Esophagus (tissue), 2 donors: ENCODE results near the gene OTUD3. TPM values are rescaled to one million over a fixed set of nuclear protein-coding genes. Genes with fewer than 3 reads are reported as not detected.
"Not testable (repeated sequence)": the region's sequence is repeated elsewhere in the genome, so short reads cannot be mapped to it uniquely, and the experiment has no call there.

Experiments used
- H3K27ac ChIP-seq, 2 donors: one replicate each; pipeline ENCODE4 v1.5.1; 2013; ENCODE audit warnings: low read depth in 2 of 2, mild to moderate bottlenecking in 2 of 2, inconsistent platforms in 1 of 2, low read length in 1 of 2, moderate library complexity in 1 of 2
- H3K27me3 ChIP-seq, 2 donors: one replicate each; pipeline ENCODE4 v1.6.1; 2013; ENCODE audit warnings: low read length in 2 of 2, control low read depth in 1 of 2, mild to moderate bottlenecking in 1 of 2; ENCODE audit not compliant: insufficient read depth in 2 of 2, control insufficient read depth in 1 of 2
- H3K36me3 ChIP-seq, 2 donors: one replicate each; pipeline ENCODE4 v1.6.1; 2013; ENCODE audit warnings: low read length in 1 of 2; ENCODE audit not compliant: control insufficient read depth in 2 of 2, insufficient read depth in 2 of 2
- H3K4me1 ChIP-seq, 2 donors: one replicate each; pipeline ENCODE4 v1.6.1; 2013; ENCODE audit warnings: low read length in 1 of 2; ENCODE audit not compliant: control insufficient read depth in 2 of 2, insufficient read depth in 2 of 2
- H3K4me3 ChIP-seq, 2 donors: one replicate each; pipeline ENCODE4 v1.5.1; 2013; ENCODE audit warnings: low read length in 2 of 2, mild to moderate bottlenecking in 2 of 2, low read depth in 1 of 2, moderate library complexity in 1 of 2
- H3K9me3 ChIP-seq, 2 donors: one replicate each; pipeline ENCODE4 v1.6.1; 2013; ENCODE audit warnings: mild to moderate bottlenecking in 2 of 2, low read depth in 1 of 2, low read length in 1 of 2, moderate library complexity in 1 of 2; ENCODE audit not compliant: control insufficient read depth in 2 of 2, insufficient read depth in 1 of 2
- WGBS, 2 donors: extraction: QIAGEN DNeasy Blood & Tissue Kit; methylation state at CpG; one replicate each; pipeline ENCODE4 v1.1.7; 2013; 5-methylcytosine and 5-hydroxymethylcytosine counted together
- polyA plus RNA-seq, 2 donors: library from polyadenylated mRNA; stranded (reverse); fragments of 200-250 nt; gene quantifications; one replicate each; pipeline ENCODE4 v1.2.3, GENCODE V29; 2013
- donor health status: healthy with polysubstance abuse.
- donor health status: Bipolar disorder and iron deficiency.

OTUD3 gene
- polyA plus RNA-seq, 2 donors: 1.4 to 2.4 TPM

DNA sequence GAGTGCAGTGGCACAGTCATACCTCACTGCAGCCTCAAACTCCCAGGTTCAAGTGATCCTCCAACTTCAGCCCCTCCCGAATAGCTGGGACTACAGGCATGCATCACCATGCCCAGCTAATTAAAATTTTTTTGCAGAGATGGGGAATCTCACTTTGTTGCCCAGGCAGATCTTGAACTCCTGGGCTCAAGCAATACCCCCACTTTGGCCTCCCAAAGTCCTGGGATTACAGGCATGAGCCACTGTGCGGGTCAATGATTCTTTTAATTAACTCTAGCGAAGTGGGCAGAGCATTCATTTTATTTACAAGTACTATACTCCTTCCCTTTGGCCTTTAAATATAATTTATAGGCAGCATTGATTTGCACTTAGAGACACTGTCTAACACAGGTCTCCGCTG, 2.5 kb upstream of the OTUD3 start:
- Histone ChIP-seq H3K9me3 (no peaks in the 10 kb centered on the region), H3K27ac (no peak overlapping the region), H3K27me3 (no peaks in the 10 kb centered on the region), H3K36me3 (no peaks in the 10 kb centered on the region), H3K4me1 (no peaks in the 10 kb centered on the region), H3K4me3 (no peak overlapping the region)
- WGBS, 2 donors: 84% methylated on average over 4 of the region's 4 CpGs

GRCh38 chr1:19880841-19881240, 1.4 kb upstream of the OTUD3 start:
- H3K4me3 ChIP-seq, H3K4me1 ChIP-seq, H3K27me3 ChIP-seq, H3K9me3 ChIP-seq, H3K27ac ChIP-seq, H3K36me3 ChIP-seq: not testable (repeated sequence)
- WGBS, 2 donors: 74 to 80% methylated on average over 5 of the region's 5 CpGs

- Histone ChIP-seq H3K27me3 (no peaks in the 10 kb centered on the region), H3K36me3 (no peaks in the 10 kb centered on the region), H3K4me1 (peaks cover 0 to 2% of the 10 kb centered on the region in 2 donors), H3K27ac (no peak overlapping the region), H3K4me3 (no peak overlapping the region), H3K9me3 (no peaks in the 10 kb centered on the region)
- 57 to 63% methylated on average over 2 of the region's 2 CpGs for whole genome bisulfite sequencing, 2 donors
Observed at GRCh38 chr1:19884312-19884711, 2.1 kb downstream of the OTUD3 start.

- 85 to 88% methylated on average over 2 of the region's 2 CpGs for WGBS, 2 donors
- Histone ChIP-seq H3K9me3 (no peaks in the 10 kb centered on the region), H3K27ac (no peak overlapping the region), H3K4me1 (peaks cover 0 to 2% of the 10 kb centered on the region in 2 donors), H3K36me3 (no peaks in the 10 kb centered on the region), H3K4me3 (no peak overlapping the region), H3K27me3 (no peaks in the 10 kb centered on the region)
Observed at GRCh38 chr1:19885821-19886220, 3.6 kb downstream of the OTUD3 start.

DNA sequence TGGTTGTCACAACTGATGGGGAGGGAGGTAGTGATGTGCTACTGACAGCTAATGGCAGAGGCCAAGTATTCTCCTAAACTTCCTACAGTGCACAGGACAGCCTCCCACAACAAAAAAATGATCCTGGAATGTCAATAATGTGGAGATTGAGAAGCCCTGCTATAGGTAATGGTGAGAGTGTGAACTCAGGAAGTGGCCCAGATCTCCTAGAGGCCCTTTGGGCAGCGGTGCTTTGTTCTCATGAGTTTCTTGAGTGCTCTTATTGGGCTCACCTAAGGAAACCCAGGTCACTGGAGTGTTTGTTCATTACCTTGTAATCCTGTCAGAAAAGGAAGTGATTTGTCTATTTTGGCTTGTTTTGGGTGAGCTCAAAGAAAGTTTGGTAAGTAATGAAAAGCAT, 5.9 kb downstream of the OTUD3 start:
- H3K9me3 ChIP-seq: no peaks in the 10 kb centered on the region
- 88 to 89% methylated on average over 1 of the region's 1 CpG for WGBS, 2 donors
- no peaks in the 10 kb centered on the region for H3K27me3 ChIP-seq
- no peak overlapping the region for H3K27ac ChIP-seq
- peaks cover 3 to 4% of the 10 kb centered on the region in 2 donors for H3K36me3 ChIP-seq
- H3K4me3 ChIP-seq: no peak overlapping the region
- peaks cover 2% of the 10 kb centered on the region in 2 donors for H3K4me1 ChIP-seq

DNA sequence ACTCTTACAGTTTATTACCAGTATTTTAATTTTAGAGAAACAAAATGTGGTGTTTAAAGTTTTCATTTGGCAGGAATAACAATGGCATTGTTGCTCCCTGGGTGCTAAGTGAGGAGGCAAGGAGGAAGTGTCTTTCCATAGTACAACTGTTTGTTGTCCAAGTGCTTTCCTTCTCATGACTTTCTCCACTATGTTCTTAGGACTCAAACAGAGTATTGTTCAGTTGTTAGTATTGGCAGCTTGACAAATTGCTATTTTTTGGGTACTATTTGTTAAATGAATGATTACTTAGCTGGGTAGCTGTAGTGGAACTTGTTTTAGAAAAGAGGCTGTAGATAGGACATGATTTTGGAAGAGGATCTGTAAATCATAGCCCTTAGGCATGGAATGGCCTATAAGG, 7.5 kb downstream of the OTUD3 start:
- Histone ChIP-seq H3K4me1 (peaks cover 2% of the 10 kb centered on the region in 2 donors), H3K27me3 (no peaks in the 10 kb centered on the region), H3K27ac (no peak overlapping the region), H3K36me3 (peaks cover 8% of the 10 kb centered on the region in 2 donors), H3K4me3 (no peak overlapping the region), H3K9me3 (no peaks in the 10 kb centered on the region)

DNA sequence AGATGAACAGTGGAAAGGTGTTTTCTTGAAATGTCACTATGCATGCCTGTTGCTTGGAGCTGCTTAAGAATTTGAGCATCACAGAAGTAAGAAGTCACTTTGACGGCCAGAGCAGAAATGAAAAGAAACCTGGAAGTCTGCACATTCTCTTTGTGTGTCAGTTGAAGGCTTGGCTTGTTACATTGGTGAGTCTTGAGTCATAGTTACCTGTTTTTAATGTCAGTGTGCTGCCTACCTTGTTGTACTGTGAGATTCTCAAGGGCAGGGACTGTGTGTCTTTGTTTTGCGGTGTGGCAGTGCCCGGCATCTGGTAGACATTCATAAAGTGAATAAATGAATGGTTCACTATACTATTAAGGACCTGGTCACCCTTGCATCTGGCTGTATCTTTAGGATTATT, 9.9 kb downstream of the OTUD3 start:
- no peaks in the 10 kb centered on the region for H3K27me3 ChIP-seq
- H3K36me3 ChIP-seq: peaks cover 8% of the 10 kb centered on the region in 2 donors
- WGBS, 2 donors: 87 to 88% methylated on average over 3 of the region's 3 CpGs
- H3K4me1 ChIP-seq: peaks cover 0 to 2% of the 10 kb centered on the region in 2 donors
- no peaks in the 10 kb centered on the region for H3K9me3 ChIP-seq
- no peak overlapping the region for H3K4me3 ChIP-seq
- H3K27ac ChIP-seq: no peak overlapping the region

- 87% methylated on average over 6 of the region's 6 CpGs for WGBS, 2 donors
- Histone ChIP-seq H3K36me3 (peaks cover 8 to 11% of the 10 kb centered on the region in 2 donors), H3K27me3 (no peaks in the 10 kb centered on the region), H3K27ac (no peak overlapping the region), H3K4me3 (no peak overlapping the region), H3K9me3 (no peaks in the 10 kb centered on the region), H3K4me1 (peaks cover 0 to 2% of the 10 kb centered on the region in 2 donors)
Observed at GRCh38 chr1:19892628-19893168, 10.5 kb downstream of the OTUD3 start.

DNA sequence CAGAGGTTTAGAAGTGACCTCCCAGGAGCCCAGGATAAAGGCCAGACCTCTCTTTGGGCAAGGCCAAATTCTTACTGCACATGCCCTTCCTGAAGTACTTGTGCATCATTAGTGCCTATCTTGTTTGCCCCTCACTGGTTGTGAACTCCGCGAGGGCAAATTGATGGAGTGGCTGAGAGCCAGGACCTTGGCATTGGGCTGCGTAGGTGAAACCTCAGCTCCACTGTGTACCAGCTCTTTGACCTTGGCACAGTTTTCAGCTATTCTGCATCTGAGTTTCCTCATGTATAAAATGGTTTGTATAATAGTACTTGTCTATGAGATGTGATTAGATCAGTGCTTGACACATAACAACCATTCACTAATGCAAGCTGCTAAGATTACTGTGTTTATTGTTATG, 11.5 kb downstream of the OTUD3 start:
- WGBS, 2 donors: 79 to 95% methylated on average over 3 of the region's 3 CpGs
- no peak overlapping the region for H3K27ac ChIP-seq

GRCh38 chr1:19894218-19894617, 12.0 kb downstream of the OTUD3 start:
- H3K4me3 ChIP-seq: no peak overlapping the region
- WGBS, 2 donors: 75 to 79% methylated on average over 5 of the region's 5 CpGs
- no peaks in the 10 kb centered on the region for H3K9me3 ChIP-seq
- H3K27me3 ChIP-seq: no peaks in the 10 kb centered on the region
- H3K27ac ChIP-seq: no peak overlapping the region
- H3K36me3 ChIP-seq: peaks cover 8 to 11% of the 10 kb centered on the region in 2 donors
- peaks cover 0 to 2% of the 10 kb centered on the region in 2 donors for H3K4me1 ChIP-seq

More for the DNA sequence above, 11.5 kb downstream of the OTUD3 start:
- H3K4me1 ChIP-seq: peaks cover 0 to 2% of the 10 kb centered on the region in 2 donors
- peaks cover 8 to 11% of the 10 kb centered on the region in 2 donors for H3K36me3 ChIP-seq
- no peaks in the 10 kb centered on the region for H3K9me3 ChIP-seq
- no peaks in the 10 kb centered on the region for H3K27me3 ChIP-seq
- no peak overlapping the region for H3K4me3 ChIP-seq
